GM12872 (cell line): Measurements from ENCODE around the gene SPPL2A.

Experiments used
- TF ChIP-seq, protein P1 (sequence below): IDR thresholded peaks from 3 replicates; pipeline ENCODE4 v1.5.1; 2011; ENCODE audit warnings: low read depth, mild to moderate bottlenecking, low read length, moderate library complexity; ENCODE audit not compliant: insufficient read depth

SPPL2A gene

GRCh38 chr15:50783411-50783810, 17.9 kb upstream of the SPPL2A start:
- TF ChIP-seq, protein P1, sequence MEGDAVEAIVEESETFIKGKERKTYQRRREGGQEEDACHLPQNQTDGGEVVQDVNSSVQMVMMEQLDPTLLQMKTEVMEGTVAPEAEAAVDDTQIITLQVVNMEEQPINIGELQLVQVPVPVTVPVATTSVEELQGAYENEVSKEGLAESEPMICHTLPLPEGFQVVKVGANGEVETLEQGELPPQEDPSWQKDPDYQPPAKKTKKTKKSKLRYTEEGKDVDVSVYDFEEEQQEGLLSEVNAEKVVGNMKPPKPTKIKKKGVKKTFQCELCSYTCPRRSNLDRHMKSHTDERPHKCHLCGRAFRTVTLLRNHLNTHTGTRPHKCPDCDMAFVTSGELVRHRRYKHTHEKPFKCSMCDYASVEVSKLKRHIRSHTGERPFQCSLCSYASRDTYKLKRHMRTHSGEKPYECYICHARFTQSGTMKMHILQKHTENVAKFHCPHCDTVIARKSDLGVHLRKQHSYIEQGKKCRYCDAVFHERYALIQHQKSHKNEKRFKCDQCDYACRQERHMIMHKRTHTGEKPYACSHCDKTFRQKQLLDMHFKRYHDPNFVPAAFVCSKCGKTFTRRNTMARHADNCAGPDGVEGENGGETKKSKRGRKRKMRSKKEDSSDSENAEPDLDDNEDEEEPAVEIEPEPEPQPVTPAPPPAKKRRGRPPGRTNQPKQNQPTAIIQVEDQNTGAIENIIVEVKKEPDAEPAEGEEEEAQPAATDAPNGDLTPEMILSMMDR, result no peak

GRCh38 chr15:50778086-50778485, 12.6 kb upstream of the SPPL2A start:
- TF ChIP-seq, protein P1, result no peak

GRCh38 chr15:50777042-50777441, 11.5 kb upstream of the SPPL2A start:
- TF ChIP-seq, protein P1, result 0 out of 3 replicates have a peak, but pooled peaks have one; percentile 12

- TF ChIP-seq, protein P1, result no peak
These were observed 8.9 kb upstream of the SPPL2A start for GRCh38 chr15:50774450-50774849.

GRCh38 chr15:50773389-50773788, 7.9 kb upstream of the SPPL2A start:
- TF ChIP-seq, protein P1, result no peak

DNA sequence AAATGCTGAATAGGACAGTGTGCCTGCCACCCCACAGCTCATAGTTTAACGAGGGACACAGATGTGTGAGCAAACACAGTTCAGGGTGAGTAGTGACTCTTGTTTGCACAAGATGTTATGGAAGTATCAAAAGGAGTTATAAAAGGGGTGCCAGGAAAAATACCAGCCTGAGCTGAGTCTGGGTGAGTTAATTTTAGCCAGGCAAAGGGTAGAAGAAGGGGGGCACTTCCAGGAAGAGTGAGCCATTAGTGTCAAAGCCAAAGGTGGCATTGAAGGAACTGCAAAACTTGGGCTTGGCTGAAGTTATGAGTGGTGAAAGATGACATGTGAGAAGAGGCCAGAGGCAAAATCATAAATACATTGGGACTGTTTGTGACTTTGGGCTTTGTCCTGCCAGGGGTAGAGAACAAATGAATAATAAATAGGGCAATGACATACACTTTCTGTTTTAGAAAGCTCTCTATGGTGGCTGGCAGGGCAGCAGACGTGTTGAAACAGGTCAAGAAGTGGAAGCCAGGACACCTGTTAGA, 1.9 kb upstream of the SPPL2A start:
- TF ChIP-seq, protein P1, result no peak

DNA sequence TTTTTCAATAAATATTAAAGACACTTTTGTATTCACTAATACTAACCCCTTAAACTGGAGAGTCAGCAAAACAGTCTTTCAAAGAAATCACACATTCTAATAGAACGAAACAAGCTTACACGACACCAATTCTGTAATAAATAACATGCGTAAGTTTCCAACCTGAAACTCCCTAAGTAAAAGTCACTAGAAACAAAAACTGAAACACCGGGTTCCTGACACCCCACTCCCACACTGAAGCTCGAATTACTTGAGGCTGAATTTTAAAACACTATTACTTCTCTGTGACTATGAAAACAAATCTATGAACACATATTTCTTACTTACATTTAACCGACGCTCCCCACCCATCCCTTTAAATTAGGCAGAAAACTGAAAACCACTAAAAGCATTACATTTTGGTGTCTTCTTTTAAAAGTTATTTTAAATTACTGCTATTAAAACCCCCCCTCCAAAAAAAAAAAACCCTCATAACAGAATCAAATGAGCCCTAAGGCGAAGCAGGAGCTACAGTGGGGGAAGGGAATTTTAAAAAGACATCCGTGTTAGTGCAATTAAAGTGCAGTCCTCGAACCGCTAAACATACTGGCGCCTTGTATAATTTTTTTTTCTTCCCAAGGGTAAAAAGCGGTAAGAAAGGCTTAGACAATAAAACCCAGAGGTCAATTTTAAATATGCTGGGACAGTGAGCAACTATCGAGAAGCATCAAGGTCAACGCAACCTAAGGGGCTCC, 878 bp downstream of the SPPL2A start:
- TF ChIP-seq, protein P1, result no peak
